Loucy (cell line): ENCODE data around the gene MEIOC.

Experiments used
- EZH2phosphoT487 ChIP-seq: fragments of 200-600 bp; IDR thresholded peaks from 2 replicates; pipeline ENCODE4 v1.6.1; 2018; ENCODE audit warnings: antibody characterized with exemption, mild to moderate bottlenecking, moderate library complexity, borderline replicate concordance
- TF ChIP-seq, protein P1 (sequence below): fragments of 200-600 bp; sonication (generic); conservative IDR thresholded peaks from 2 replicates; pipeline ENCODE4 v1.5.1; 2014; ENCODE audit warnings: mild to moderate bottlenecking, antibody characterized with exemption, low read length

DNA sequence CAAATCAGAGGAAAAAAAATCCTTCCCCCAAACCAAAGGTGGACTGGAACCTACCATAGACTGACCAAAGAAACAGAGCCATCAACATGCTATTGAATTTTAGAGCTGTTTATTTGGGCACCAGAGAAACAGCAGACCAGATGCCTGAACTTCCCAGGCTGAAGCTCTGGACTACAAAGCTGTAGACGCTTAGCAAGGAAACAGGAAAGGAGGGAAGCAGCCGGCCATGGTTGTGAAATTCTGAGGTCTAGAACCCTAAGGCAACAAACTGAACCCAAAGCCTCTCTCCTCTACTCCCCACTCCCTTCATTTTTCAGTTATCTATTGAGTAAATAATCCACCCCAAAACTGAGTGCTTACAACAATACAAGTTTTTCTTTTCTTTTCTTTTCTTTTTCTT is 45.4 kb upstream of the MEIOC start:
- TF ChIP-seq, protein P1, sequence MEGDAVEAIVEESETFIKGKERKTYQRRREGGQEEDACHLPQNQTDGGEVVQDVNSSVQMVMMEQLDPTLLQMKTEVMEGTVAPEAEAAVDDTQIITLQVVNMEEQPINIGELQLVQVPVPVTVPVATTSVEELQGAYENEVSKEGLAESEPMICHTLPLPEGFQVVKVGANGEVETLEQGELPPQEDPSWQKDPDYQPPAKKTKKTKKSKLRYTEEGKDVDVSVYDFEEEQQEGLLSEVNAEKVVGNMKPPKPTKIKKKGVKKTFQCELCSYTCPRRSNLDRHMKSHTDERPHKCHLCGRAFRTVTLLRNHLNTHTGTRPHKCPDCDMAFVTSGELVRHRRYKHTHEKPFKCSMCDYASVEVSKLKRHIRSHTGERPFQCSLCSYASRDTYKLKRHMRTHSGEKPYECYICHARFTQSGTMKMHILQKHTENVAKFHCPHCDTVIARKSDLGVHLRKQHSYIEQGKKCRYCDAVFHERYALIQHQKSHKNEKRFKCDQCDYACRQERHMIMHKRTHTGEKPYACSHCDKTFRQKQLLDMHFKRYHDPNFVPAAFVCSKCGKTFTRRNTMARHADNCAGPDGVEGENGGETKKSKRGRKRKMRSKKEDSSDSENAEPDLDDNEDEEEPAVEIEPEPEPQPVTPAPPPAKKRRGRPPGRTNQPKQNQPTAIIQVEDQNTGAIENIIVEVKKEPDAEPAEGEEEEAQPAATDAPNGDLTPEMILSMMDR, result no peak
- TF ChIP-seq EZH2phosphoT487, result no peak
